B cell (primary cell): ENCODE data around the gene RRBP1. TPM values are rescaled to one million over a fixed set of nuclear protein-coding genes. Genes with fewer than 3 reads are reported as not detected.

Experiments
- ATAC-seq: fragments of 200-7000 bp; cut with Tn5 transposase; one replicate; pipeline ENCODE4 v1.10.0; 2021; ENCODE audit warnings: low read depth, mild to moderate bottlenecking, moderate number of reproducible peaks, moderate library complexity
- CTCF ChIA-PET: fragments of 350-600 bp; sonication (Branson Sonifier 250); formaldehyde crosslinking; loops from one replicate; lab custom pipeline; 2021; ENCODE audit warnings: antibody characterized with exemption, inconsistent platforms; lab: Charles Lee
- POLR2A ChIA-PET: fragments of 350-600 bp; sonication (Branson Sonifier 250); formaldehyde crosslinking; loops from one replicate; lab custom pipeline; 2021; ENCODE audit warnings: antibody characterized with exemption; lab: Charles Lee
- DNase-seq: peaks from one replicate; pipeline ENCODE4 v3.0.0; 2013
- H2AFZ ChIP-seq: 2 replicates; pipeline ENCODE4 v1.6.1; 2012; ENCODE audit warnings: mild to moderate bottlenecking, low read depth, low read length; ENCODE audit not compliant: insufficient read depth, poor library complexity, severe bottlenecking
- H3K27ac ChIP-seq, 2 donors: 1 replicate in 1 of 2; 2 replicates in 1 of 2; pipeline ENCODE4 v1.5.1; 2012 to 2013; ENCODE audit warnings: low read length in 2 of 2, mild to moderate bottlenecking in 2 of 2, moderate library complexity in 1 of 2
- H3K27me3 ChIP-seq, 4 experiments: fragments of 200-600 bp in 1 of 4; sonication (generic) in 1 of 4; replicated peaks in 1 of 4; 1 replicate in 2 of 4; 2 replicates in 2 of 4; pipeline versions ENCODE4 v1.6.1 to v1.7.0; 2013 to 2016; ENCODE audit warnings: low read length in 3 of 4, mild to moderate bottlenecking in 2 of 4, mixed read lengths in 1 of 4, moderate library complexity in 1 of 4; ENCODE audit not compliant: insufficient read depth in 4 of 4, control insufficient read depth in 3 of 4; ENCODE audit errors: control extremely low read depth in 1 of 4
- H3K36me3 ChIP-seq, 2 experiments: replicated peaks in 1 of 2; 1 replicate in 1 of 2; 2 replicates in 1 of 2; pipeline versions ENCODE4 v1.6.1 to v1.7.1; 2013; ENCODE audit warnings: low read length in 1 of 2; ENCODE audit not compliant: insufficient read depth in 2 of 2, control insufficient read depth in 1 of 2; ENCODE audit errors: control extremely low read depth in 1 of 2, extremely low read depth in 1 of 2
- H3K4me1 ChIP-seq, 2 donors: fragments of 200-600 bp in 1 of 2; sonication (generic) in 1 of 2; 1 replicate in 1 of 2; 2 replicates in 1 of 2; pipeline versions ENCODE4 v1.5.1 to v1.6.1; 2013 to 2017; ENCODE audit warnings: low read length in 2 of 2; ENCODE audit not compliant: control insufficient read depth in 2 of 2, insufficient read depth in 2 of 2
- H3K4me2 ChIP-seq: replicated peaks from 2 replicates; pipeline ENCODE3; 2012; ENCODE audit warnings: mild to moderate bottlenecking, low read depth, low read length; ENCODE audit not compliant: poor library complexity, severe bottlenecking
- H3K4me3 ChIP-seq, 5 experiments: fragments of 200-600 bp in 1 of 5; sonication (generic) in 1 of 5; 1 replicate in 3 of 5; 2 replicates in 2 of 5; pipeline versions ENCODE4 v1.5.1 to v1.7.0; 2011 to 2016; ENCODE audit warnings: low read length in 4 of 5, mild to moderate bottlenecking in 4 of 5, low read depth in 2 of 5, control low read depth in 1 of 5, moderate library complexity in 1 of 5; ENCODE audit not compliant: insufficient read depth in 1 of 5; ENCODE audit errors: control extremely low read depth in 1 of 5, extremely low read depth in 1 of 5
- H3K79me2 ChIP-seq: fragments of 200-600 bp; sonication (generic); one replicate; pipeline ENCODE4 v1.6.0; 2016; ENCODE audit warnings: low read length; ENCODE audit not compliant: control insufficient read depth, insufficient read depth
- H3K9ac ChIP-seq: fragments of 200-600 bp; sonication (generic); 2 replicates; pipeline ENCODE4 v1.6.1; 2017; ENCODE audit warnings: mild to moderate bottlenecking, low read length, moderate library complexity
- H3K9me3 ChIP-seq, 3 donors: one replicate each; pipeline versions ENCODE4 v1.6.1 to v1.7.1; 2013; ENCODE audit warnings: low read length in 2 of 3; ENCODE audit not compliant: control insufficient read depth in 2 of 3, insufficient read depth in 1 of 3; ENCODE audit errors: control extremely low read depth in 1 of 3
- H4K20me1 ChIP-seq: 2 replicates; pipeline ENCODE4 v1.6.0; 2012; ENCODE audit warnings: mild to moderate bottlenecking, low read length; ENCODE audit not compliant: insufficient read depth, control insufficient read depth, poor library complexity, severe bottlenecking
- H3K27ac Mint-ChIP-seq: one replicate; pipeline ENCODE4 v1.8.0; 2021; ENCODE audit warnings: mixed read lengths
- H3K27me3 Mint-ChIP-seq: one replicate; pipeline ENCODE4 v1.8.0; 2021; ENCODE audit warnings: mixed read lengths
- H3K4me1 Mint-ChIP-seq: one replicate; pipeline ENCODE4 v1.8.0; 2021; ENCODE audit warnings: mixed read lengths
- H3K4me3 Mint-ChIP-seq: one replicate; pipeline ENCODE4 v1.8.0; 2021; ENCODE audit warnings: mixed read lengths
- H3K9me3 Mint-ChIP-seq: one replicate; pipeline ENCODE4 v1.8.0; 2022; ENCODE audit warnings: mixed read lengths; ENCODE audit not compliant: insufficient read depth
- CTCF ChIP-seq: fragments of 200-600 bp; IDR thresholded peaks from one replicate; pipeline ENCODE4 v1.8.0; 2022; ENCODE audit warnings: antibody characterized with exemption, mild to moderate bottlenecking
- EZH2 ChIP-seq: IDR thresholded peaks from 2 replicates; pipeline ENCODE4 v1.6.1; 2012; ENCODE audit warnings: borderline replicate concordance, low read depth, mild to moderate bottlenecking, moderate library complexity, low read length; ENCODE audit not compliant: insufficient read depth, poor library complexity, severe bottlenecking
- WGBS: methylation state at CpG from one replicate; pipeline ENCODE4 v1.1.5; 2013; ENCODE audit warnings: missing lambda C conversion rate; ENCODE audit not compliant: insufficient coverage; 5-methylcytosine and 5-hydroxymethylcytosine counted together
- intact Hi-C: fragments of 100-400 bp; cut with micrococcal nuclease; formaldehyde crosslinking; loops from one replicate; pipeline ENCODE4 v1.10.0; 2022
- polyA plus RNA-seq: library from polyadenylated mRNA; depleted of rRNA; stranded (reverse); fragments of >200 nt; gene quantifications from 2 replicates; pipeline ENCODE4 v1.2.3, GENCODE V29; 2012
- total RNA-seq, 2 donors: library from RNA; stranded (reverse); fragments of 120-200 nt in 1 of 2; gene quantifications; 1 replicate in 1 of 2; 2 replicates in 1 of 2; pipeline versions ENCODE4 v1.2.3 to v1.2.4, GENCODE V29; 2013 to 2022

RRBP1 gene
- total and polyA plus RNA-seq, 2 donors (not counting 1 experiment from before 2014, with no cell fraction given) = 10.9 to 27.5 TPM

- Mint-ChIP-seq H3K4me3 (no peak overlapping the region), H3K4me1 (peaks cover 17% of the 10 kb centered on the region), H3K9me3 (no peaks in the 10 kb centered on the region), H3K27me3 (no peaks in the 10 kb centered on the region), H3K27ac (no peak overlapping the region)
- no peaks in the 10 kb centered on the region for H3K9me3 ChIP-seq
- no peaks in the 10 kb centered on the region for H4K20me1 ChIP-seq
- 84% methylated on average over 16 of the region's 20 CpGs for WGBS
- H3K4me1 ChIP-seq = peaks cover 14 to 28% of the 10 kb centered on the region in 2 donors
- no peaks in the 10 kb centered on the region for H3K79me2 ChIP-seq
- intact Hi-C loops = no loop called here
- DNase-seq (no peak), ATAC-seq (no peak)
- H3K36me3 ChIP-seq = peaks cover 0 to 5% of the 10 kb centered on the region in 2 experiments
- no peak for TF ChIP-seq EZH2
- TF ChIP-seq CTCF = no peak
- ChIA-PET CTCF (interaction anchor here (0.6 to 1.2 kb wide), 2 partner anchors 33 to 78 kb away, joined by 4 read pairs; no protein-coding TSS in a partner anchor), POLR2A (no interaction called here)
- no peak overlapping the region for H3K9ac ChIP-seq
- no peak overlapping the region for H3K27ac ChIP-seq
- H3K27me3 ChIP-seq = no peaks in the 10 kb centered on the region
- H2AFZ ChIP-seq = no peak overlapping the region
- no peak overlapping the region for H3K4me2 ChIP-seq
- no peak overlapping the region for H3K4me3 ChIP-seq
These were observed 67.7 kb downstream of the RRBP1 start for GRCh38 chr20:17614176-17614811.
